Activated naive CD4-positive, alpha-beta T cell treated with anti-CD3 and anti-CD28 coated beads for 36 hours (primary cell): Measurements from ENCODE around the gene ST7. TPM values are rescaled to one million over a fixed set of nuclear protein-coding genes. Genes with fewer than 3 reads are reported as not detected.

Experiments
- CTCF ChIA-PET: fragments of 350-600 bp; sonication (Branson Sonifier 250); formaldehyde crosslinking; loops from one replicate; lab custom pipeline; 2021; ENCODE audit warnings: antibody characterized with exemption; lab: Charles Lee
- DNase-seq: peaks from one replicate; pipeline ENCODE4 v3.0.0-alpha.2; 2020
- H3K27ac Mint-ChIP-seq: one replicate; pipeline ENCODE4 v1.8.0; 2021; ENCODE audit warnings: mild to moderate bottlenecking, mixed read lengths
- H3K27me3 Mint-ChIP-seq: one replicate; pipeline ENCODE4 v1.8.0; 2021; ENCODE audit warnings: low read depth, mixed read lengths
- H3K36me3 Mint-ChIP-seq: one replicate; pipeline ENCODE4 v1.8.0; 2021; ENCODE audit warnings: low read depth, mixed read lengths
- H3K4me1 Mint-ChIP-seq: one replicate; pipeline ENCODE4 v1.8.0; 2021; ENCODE audit warnings: low read depth, mixed read lengths
- H3K4me3 Mint-ChIP-seq: one replicate; pipeline ENCODE4 v1.8.0; 2021; ENCODE audit warnings: mild to moderate bottlenecking, moderate library complexity, mixed read lengths
- H3K9me3 Mint-ChIP-seq: one replicate; pipeline ENCODE4 v1.8.0; 2021; ENCODE audit warnings: mixed read lengths
- intact Hi-C: fragments of 100-400 bp; cut with micrococcal nuclease; formaldehyde crosslinking; loops from one replicate; pipeline ENCODE4 v1.15.1; 2023
- total RNA-seq, 2 experiments: library from RNA; stranded (reverse); gene quantifications; one replicate each; pipeline ENCODE4 v1.2.3, GENCODE V29; 2021

ST7 gene
- total RNA-seq = 1 to 10 TPM; 4.1 to 5.2 TPM

DNA sequence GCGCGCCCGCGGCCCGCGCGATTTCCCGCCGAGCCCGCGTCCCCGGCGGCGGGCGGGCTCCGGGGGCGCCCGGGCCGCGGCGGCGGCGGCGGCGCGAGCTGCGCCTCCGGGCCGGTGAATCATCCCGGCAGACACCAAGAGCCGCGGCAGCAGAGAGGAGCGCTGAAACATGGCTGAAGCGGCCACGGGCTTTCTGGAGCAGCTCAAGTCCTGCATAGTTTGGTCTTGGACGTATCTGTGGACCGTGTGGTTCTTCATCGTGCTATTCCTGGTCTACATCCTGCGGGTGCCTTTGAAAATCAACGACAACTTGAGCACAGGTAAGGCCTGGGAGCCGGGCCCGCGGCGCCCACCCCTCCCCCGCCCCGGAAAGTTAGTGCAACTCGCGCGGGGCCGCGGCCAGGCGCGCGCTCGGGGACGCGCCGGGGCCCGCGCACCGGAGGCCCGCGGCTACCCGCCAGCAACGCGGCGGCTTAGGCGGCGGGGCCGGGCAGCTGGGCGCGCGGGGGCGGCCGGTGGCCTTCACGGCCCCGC is at the start of gene ST7:
ST7 (plus strand) TSS at position 130 of the 534 bp plus-strand sequence; CDS start at position 170, 40 bp downstream.
- intact Hi-C loops = loop anchor here (1.0 to 10.0 kb wide), 4 partner anchors 91 to 1230 kb away; partner anchors contain the start of genes CAPZA2 and TES
- DNase-seq = peak; percentile 66
- no peaks in the 10 kb centered on the region for H3K36me3 Mint-ChIP-seq
- peak within 1 kb of the TSS; percentile 92 for H3K4me3 Mint-ChIP-seq
- H3K4me1 Mint-ChIP-seq = peaks cover 21% of the 10 kb centered on the region
- no peaks in the 10 kb centered on the region for H3K27me3 Mint-ChIP-seq
- no peaks in the 10 kb centered on the region for H3K9me3 Mint-ChIP-seq
- peak within 1 kb of the TSS; percentile 87 for H3K27ac Mint-ChIP-seq
- CTCF ChIA-PET = interaction anchor here (0.6 to 1.3 kb wide), 4 partner anchors 21 to 174 kb away, joined by 3 to 4 read pairs (median 4); no protein-coding TSS in a partner anchor

DNA sequence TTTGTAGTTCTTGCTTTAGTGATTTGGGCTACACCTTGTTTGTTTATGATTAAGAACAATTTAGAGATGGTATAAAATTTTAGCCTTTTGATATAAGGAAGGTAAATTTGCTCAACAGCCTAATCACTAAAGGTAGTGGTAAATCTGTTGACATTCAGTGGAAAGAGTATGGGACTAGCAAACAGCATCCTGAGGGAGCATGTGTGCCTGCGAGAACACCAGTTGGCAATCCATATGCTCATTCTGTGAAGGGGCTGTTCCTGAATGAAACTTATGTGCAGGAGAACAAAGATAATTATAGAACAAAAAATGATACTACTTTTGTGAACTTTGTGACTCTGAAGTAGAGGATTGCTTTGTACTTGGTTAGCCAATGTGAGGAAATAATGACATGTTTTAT is 46.9 kb upstream of the ST7 start:
- peaks cover 2% of the 10 kb centered on the region for H3K4me1 Mint-ChIP-seq
- DNase-seq = no peak
- H3K27ac Mint-ChIP-seq = no peak overlapping the region
- H3K9me3 Mint-ChIP-seq = no peaks in the 10 kb centered on the region
- CTCF ChIA-PET = no interaction called here
- no peak overlapping the region for H3K4me3 Mint-ChIP-seq
- intact Hi-C loops = no loop called here
- peaks cover 40% of the 10 kb centered on the region for H3K36me3 Mint-ChIP-seq
- no peaks in the 10 kb centered on the region for H3K27me3 Mint-ChIP-seq

DNA sequence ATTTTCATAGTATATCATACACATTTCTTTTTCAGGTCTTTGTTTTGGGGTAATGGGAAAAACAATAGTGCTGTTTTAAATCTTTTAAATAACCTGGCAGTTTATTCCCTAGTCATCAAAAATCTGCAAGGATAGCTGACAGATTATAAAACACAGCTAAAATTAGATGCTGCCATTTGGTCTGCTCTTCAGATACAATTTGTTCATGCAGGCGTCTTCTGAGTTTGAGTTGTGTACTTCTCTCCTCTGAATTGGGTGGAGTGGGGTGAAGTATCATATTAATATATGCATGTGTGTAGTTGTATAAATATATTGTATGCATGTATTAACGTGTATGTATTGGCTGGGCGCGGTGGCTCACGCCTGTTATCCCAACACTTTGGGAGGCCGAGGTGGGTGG is 42.9 kb upstream of the ST7 start:
- Mint-ChIP-seq H3K4me3 (no peak overlapping the region), H3K9me3 (no peaks in the 10 kb centered on the region), H3K4me1 (peaks cover 4% of the 10 kb centered on the region), H3K27ac (no peak overlapping the region), H3K36me3 (peaks cover 48% of the 10 kb centered on the region), H3K27me3 (no peaks in the 10 kb centered on the region)
- intact Hi-C loops = no loop called here
- no peak for DNase-seq
- CTCF ChIA-PET = interaction anchor here (1.0 kb wide), 1 partner anchor 217 kb away, joined by 3 read pairs; no protein-coding TSS in a partner anchor

DNA sequence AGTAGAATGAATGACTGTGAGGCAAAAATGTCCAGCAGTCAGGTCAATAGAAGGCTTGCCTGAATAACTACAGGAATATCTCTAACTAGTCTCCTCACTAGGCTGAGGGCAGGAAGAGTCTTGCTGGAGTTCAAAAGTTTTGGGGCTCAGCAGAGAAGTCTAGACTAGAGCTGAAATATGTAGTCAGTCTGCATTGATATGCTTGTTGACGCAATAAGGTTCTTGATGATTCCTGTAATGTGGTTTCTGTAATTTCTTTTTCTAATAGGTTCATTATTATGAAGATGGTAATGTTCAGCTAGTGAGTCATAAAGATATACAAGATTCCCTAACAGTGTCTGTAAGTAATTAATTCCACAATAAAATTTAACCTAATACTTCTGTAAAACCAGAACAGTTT is 41.5 kb upstream of the ST7 start:
- peaks cover 42% of the 10 kb centered on the region for H3K36me3 Mint-ChIP-seq
- intact Hi-C loops = no loop called here
- no peak overlapping the region for H3K4me3 Mint-ChIP-seq
- CTCF ChIA-PET = interaction anchor here (1.1 kb wide), 1 partner anchor 19 kb away, joined by 4 read pairs; no protein-coding TSS in a partner anchor
- H3K4me1 Mint-ChIP-seq = peaks cover 4% of the 10 kb centered on the region
- H3K27ac Mint-ChIP-seq = no peak overlapping the region
- H3K9me3 Mint-ChIP-seq = no peaks in the 10 kb centered on the region
- DNase-seq = no peak
- no peaks in the 10 kb centered on the region for H3K27me3 Mint-ChIP-seq

GRCh38 chr7:116912269-116912909 is 40.9 kb upstream of the ST7 start:
- no peak overlapping the region for H3K4me3 Mint-ChIP-seq
- DNase-seq = no peak
- H3K9me3 Mint-ChIP-seq = no peaks in the 10 kb centered on the region
- intact Hi-C loops = no loop called here
- H3K36me3 Mint-ChIP-seq = peaks cover 44% of the 10 kb centered on the region
- H3K4me1 Mint-ChIP-seq = peaks cover 4% of the 10 kb centered on the region
- CTCF ChIA-PET = interaction anchor here (1.1 kb wide), 1 partner anchor 18 kb away, joined by 4 read pairs; no protein-coding TSS in a partner anchor
- no peaks in the 10 kb centered on the region for H3K27me3 Mint-ChIP-seq
- no peak overlapping the region for H3K27ac Mint-ChIP-seq

DNA sequence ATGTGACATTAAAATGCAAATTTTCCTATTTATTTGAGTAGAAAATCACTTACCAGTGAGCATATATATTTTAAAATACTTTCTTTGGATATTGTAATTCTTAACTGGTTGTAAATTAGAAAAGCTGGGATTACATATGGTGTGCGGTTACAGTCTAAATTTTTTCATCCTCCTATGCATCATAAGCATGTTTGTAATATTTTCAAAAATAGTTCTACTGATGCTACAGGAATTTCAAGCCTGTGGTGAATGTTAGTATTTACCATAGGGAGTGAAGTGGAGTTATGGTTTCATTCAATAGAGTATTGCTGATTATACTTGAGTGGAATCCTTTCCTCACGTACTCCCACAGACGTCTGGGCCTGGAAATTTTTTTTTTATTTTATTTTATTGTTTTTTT is 34.6 kb upstream of the ST7 start:
- H3K4me1 Mint-ChIP-seq = no peaks in the 10 kb centered on the region
- H3K27ac Mint-ChIP-seq = no peak overlapping the region
- H3K36me3 Mint-ChIP-seq = peaks cover 30% of the 10 kb centered on the region
- CTCF ChIA-PET = interaction anchor here (1.8 kb wide), 1 partner anchor 11 kb away, joined by 6 read pairs; no protein-coding TSS in a partner anchor
- DNase-seq = no peak
- H3K4me3 Mint-ChIP-seq = no peak overlapping the region
- no peaks in the 10 kb centered on the region for H3K9me3 Mint-ChIP-seq
- intact Hi-C loops = no loop called here
- H3K27me3 Mint-ChIP-seq = no peaks in the 10 kb centered on the region

DNA sequence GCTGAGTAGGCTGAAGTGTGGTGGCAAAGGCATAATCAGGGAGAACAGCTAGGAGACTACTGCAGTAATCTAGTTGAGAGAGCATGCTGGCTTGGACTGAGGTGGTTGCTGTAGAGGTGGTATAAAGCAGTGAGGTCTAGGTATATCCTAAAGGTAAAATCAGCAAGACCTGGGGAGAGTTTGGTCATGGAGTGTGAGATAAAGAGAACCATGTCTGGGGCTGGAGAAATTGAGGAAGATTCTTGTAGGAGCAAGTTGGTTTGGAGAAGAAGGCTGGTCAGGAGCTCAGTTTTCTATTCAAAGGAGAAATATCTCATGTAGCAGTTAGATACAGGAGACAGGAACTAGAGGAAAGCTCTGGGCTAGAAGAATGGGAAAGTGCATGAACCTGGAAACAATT is 32.9 kb upstream of the ST7 start:
- no peak overlapping the region for H3K27ac Mint-ChIP-seq
- CTCF ChIA-PET = interaction anchor here (0.7 to 1.2 kb wide), 2 partner anchors 10 to 249 kb away, joined by 3 to 4 read pairs; no protein-coding TSS in a partner anchor
- H3K9me3 Mint-ChIP-seq = no peaks in the 10 kb centered on the region
- H3K36me3 Mint-ChIP-seq = peaks cover 23% of the 10 kb centered on the region
- intact Hi-C loops = no loop called here
- H3K27me3 Mint-ChIP-seq = no peaks in the 10 kb centered on the region
- no peaks in the 10 kb centered on the region for H3K4me1 Mint-ChIP-seq
- H3K4me3 Mint-ChIP-seq = no peak overlapping the region
- no peak for DNase-seq

- DNase-seq = no peak
- Mint-ChIP-seq H3K4me3 (no peak overlapping the region), H3K27ac (no peak overlapping the region), H3K27me3 (no peaks in the 10 kb centered on the region), H3K4me1 (no peaks in the 10 kb centered on the region), H3K36me3 (peaks cover 17% of the 10 kb centered on the region), H3K9me3 (no peaks in the 10 kb centered on the region)
- intact Hi-C loops = no loop called here
- CTCF ChIA-PET = interaction anchor here (0.9 to 1.0 kb wide), 2 partner anchors 66 to 203 kb away, joined by 3 to 4 read pairs; no protein-coding TSS in a partner anchor
Observed at GRCh38 chr7:116922545-116922944, 30.8 kb upstream of the ST7 start.

DNA sequence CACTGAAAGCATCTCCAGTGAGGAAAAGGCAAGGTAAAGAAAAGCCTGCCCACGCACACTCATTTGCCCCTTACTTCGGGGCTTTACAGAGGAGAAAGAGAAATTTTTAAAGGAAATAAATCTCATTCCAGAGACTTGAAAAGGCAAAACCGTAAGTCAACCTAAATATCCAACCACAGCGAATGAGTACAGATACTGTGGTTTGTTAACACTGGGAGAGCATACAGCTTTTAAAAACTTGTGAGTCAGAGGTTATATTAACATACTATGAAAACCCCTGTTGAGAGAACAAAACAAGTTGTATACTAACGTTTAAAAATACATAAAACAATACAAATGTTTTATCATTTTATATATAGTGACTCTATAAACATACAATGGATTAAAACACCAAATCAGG is 28.6 kb upstream of the ST7 start:
- Mint-ChIP-seq H3K4me1 (no peaks in the 10 kb centered on the region), H3K4me3 (no peak overlapping the region), H3K27me3 (no peaks in the 10 kb centered on the region), H3K9me3 (no peaks in the 10 kb centered on the region), H3K27ac (no peak overlapping the region), H3K36me3 (peaks cover 8% of the 10 kb centered on the region)
- intact Hi-C loops = no loop called here
- CTCF ChIA-PET = no interaction called here
- DNase-seq = no peak

DNA sequence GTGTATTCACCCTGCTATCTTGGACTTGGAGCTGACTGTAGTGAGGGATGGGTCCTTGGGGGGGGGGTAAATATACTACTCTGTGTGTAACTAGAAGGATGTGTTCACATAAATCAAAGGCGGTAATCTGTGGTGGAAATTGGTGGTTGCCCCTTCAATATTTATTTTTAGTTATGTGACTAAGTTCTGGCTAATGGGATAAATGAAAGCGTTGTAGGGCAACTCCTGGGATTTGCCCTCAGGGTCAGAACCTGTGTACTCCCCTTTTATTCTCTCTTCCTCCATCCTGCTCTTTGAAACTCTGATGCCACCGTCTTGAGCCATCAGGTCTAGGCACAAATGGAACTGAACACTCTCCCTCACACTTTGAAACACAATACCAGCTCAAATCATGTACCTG is 24.3 kb upstream of the ST7 start:
- Mint-ChIP-seq H3K27ac (no peak overlapping the region), H3K4me3 (no peak overlapping the region), H3K27me3 (no peaks in the 10 kb centered on the region), H3K4me1 (peaks cover 3% of the 10 kb centered on the region), H3K9me3 (no peaks in the 10 kb centered on the region), H3K36me3 (no peaks in the 10 kb centered on the region)
- DNase-seq = no peak
- intact Hi-C loops = no loop called here
- CTCF ChIA-PET = interaction anchor here (0.5 to 5.3 kb wide), 8 partner anchors 11 to 197 kb away, joined by 3 to 45 read pairs (median 4); no protein-coding TSS in a partner anchor

GRCh38 chr7:116929914-116930913 is 23.1 kb upstream of the ST7 start:
- CTCF ChIA-PET = interaction anchor here (0.6 to 5.3 kb wide), 22 partner anchors 10 to 901 kb away, joined by 3 to 45 read pairs (median 4); no protein-coding TSS in a partner anchor
- Mint-ChIP-seq H3K27me3 (no peaks in the 10 kb centered on the region), H3K9me3 (no peaks in the 10 kb centered on the region), H3K36me3 (no peaks in the 10 kb centered on the region), H3K4me3 (no peak overlapping the region), H3K4me1 (peaks cover 3% of the 10 kb centered on the region), H3K27ac (no peak overlapping the region)
- intact Hi-C loops = loop anchor here (1.0 to 5.0 kb wide), 6 partner anchors 55 to 1223 kb away; no protein-coding TSS in a partner anchor
- peak; percentile 85 for DNase-seq
